ENCODE measurements around the gene SYT9.

- TF ChIP-seq CTCF (IDR thresholded peaks at IDR 0.05) = no peak
- no peak for TF ChIP-seq POLR2A (IDR thresholded peaks at IDR 0.05)
Observed at GRCh38 chr11:7413961-7414915, 162.5 kb downstream of the SYT9 start.
